RWPE2 (cell line): ENCODE data around the gene DENND6B.

Experiments
- ATAC-seq: fragments of 200-7000 bp; cut with Tn5 transposase; 3 replicates; pipeline ENCODE4 v1.9.1; 2021; ENCODE audit warnings: low read depth
- DNase-seq: peaks from one replicate; pipeline ENCODE4 v3.0.0-alpha.2; 2020; ENCODE audit warnings: low spot score
- H3K27ac ChIP-seq: fragments of 450-650 bp; 2 replicates; pipeline ENCODE4 v1.5.1; 2017; ENCODE audit warnings: mild to moderate bottlenecking; ENCODE audit not compliant: poor library complexity, severe bottlenecking
- H3K27me3 ChIP-seq: fragments of 250-450 bp; sonication (Bioruptor Pico); 2 replicates; pipeline ENCODE4 v1.5.1; 2021; ENCODE audit warnings: mild to moderate bottlenecking, moderate library complexity; ENCODE audit not compliant: insufficient read depth, poor library complexity, severe bottlenecking
- H3K36me3 ChIP-seq: fragments of 250-450 bp; sonication (Bioruptor Pico); 2 replicates; pipeline ENCODE4 v1.5.1; 2020; ENCODE audit warnings: low read depth, mild to moderate bottlenecking, moderate library complexity
- H3K4me1 ChIP-seq: fragments of 250-450 bp; sonication (Bioruptor Pico); 2 replicates; pipeline ENCODE4 v1.5.1; 2021; ENCODE audit warnings: mild to moderate bottlenecking, moderate library complexity; ENCODE audit not compliant: insufficient read depth, poor library complexity, severe bottlenecking
- H3K4me3 ChIP-seq: fragments of 250-450 bp; sonication (Bioruptor Pico); 2 replicates; pipeline ENCODE4 v1.5.1; 2021; ENCODE audit warnings: mild to moderate bottlenecking, moderate library complexity; ENCODE audit not compliant: severe bottlenecking
- H3K9me3 ChIP-seq: fragments of 250-450 bp; sonication (Bioruptor Pico); 2 replicates; pipeline ENCODE4 v1.5.1; 2021; ENCODE audit warnings: mild to moderate bottlenecking, moderate library complexity; ENCODE audit not compliant: severe bottlenecking
- CTCF ChIP-seq: fragments of 450-650 bp; IDR thresholded peaks from one replicate; pipeline ENCODE4 v1.5.1; 2017; ENCODE audit warnings: mild to moderate bottlenecking, moderate library complexity; ENCODE audit not compliant: poor library complexity, severe bottlenecking

DENND6B gene

GRCh38 chr22:50269573-50269969 lies 57.2 kb downstream of the DENND6B start:
- DNase-seq = no peak
- no peak for ATAC-seq
- peak overlapping the region; percentile 15 for H3K27ac ChIP-seq

GRCh38 chr22:50268655-50269113 lies 58.1 kb downstream of the DENND6B start:
- Histone ChIP-seq H3K4me3 (no peak overlapping the region), H3K36me3 (no peaks in the 10 kb centered on the region), H3K27me3 (no peaks in the 10 kb centered on the region), H3K27ac (no peak overlapping the region), H3K4me1 (peaks cover 14% of the 10 kb centered on the region), H3K9me3 (no peaks in the 10 kb centered on the region)
- TF ChIP-seq CTCF = no peak
- ATAC-seq (peak; percentile 9; the same call in 1 of the 3 replicates), DNase-seq (no peak)

More at GRCh38 chr22:50269573-50269969, 57.2 kb downstream of the DENND6B start:
- TF ChIP-seq CTCF = no peak
- Histone ChIP-seq H3K9me3 (no peaks in the 10 kb centered on the region), H3K27me3 (no peaks in the 10 kb centered on the region), H3K36me3 (0 out of 2 replicates have a peak, but pooled peaks cover 6% of the 10 kb centered on the region), H3K4me3 (peak overlapping the region; percentile 33), H3K4me1 (peaks cover 14% of the 10 kb centered on the region)

- Histone ChIP-seq H3K27me3 (no peaks in the 10 kb centered on the region), H3K36me3 (no peaks in the 10 kb centered on the region), H3K4me1 (peaks cover 16% of the 10 kb centered on the region), H3K9me3 (no peaks in the 10 kb centered on the region), H3K27ac (no peak overlapping the region), H3K4me3 (peak overlapping the region; percentile 12)
- DNase-seq (no peak), ATAC-seq (peak; percentile 5; the same call in 1 of the 3 replicates)
- TF ChIP-seq CTCF = peak; percentile 36
Measured at GRCh38 chr22:50267591-50268390, 59.0 kb downstream of the DENND6B start.

- ATAC-seq (no peak), DNase-seq (no peak)
- Histone ChIP-seq H3K27me3 (no peaks in the 10 kb centered on the region), H3K36me3 (no peaks in the 10 kb centered on the region), H3K27ac (no peak overlapping the region), H3K4me3 (no peak overlapping the region), H3K4me1 (peaks cover 24% of the 10 kb centered on the region), H3K9me3 (no peaks in the 10 kb centered on the region)
- TF ChIP-seq CTCF = no peak
Measured at GRCh38 chr22:50266994-50267393, 59.8 kb downstream of the DENND6B start.
